Esophagus muscularis mucosa (tissue), 4 donors: ENCODE data around the gene SBNO2. TPM values are rescaled to one million over a fixed set of nuclear protein-coding genes. Genes with fewer than 3 reads are reported as not detected.

Experiments
- DNase-seq: peaks from one replicate; pipeline ENCODE4 v3.0.0-alpha.2; 2017; ENCODE audit errors: extremely low spot score
- H3K27ac ChIP-seq, 4 donors: fragments of 200-600 bp; sonication (generic); replicated peaks in 1 of 4; 1 replicate in 3 of 4; 2 replicates in 1 of 4; pipeline ENCODE4 v1.5.1; 2016 to 2019; ENCODE audit warnings: mild to moderate bottlenecking in 1 of 4
- H3K27me3 ChIP-seq, 4 donors: fragments of 200-600 bp; sonication (generic); one replicate each; pipeline versions ENCODE4 v1.5.1 to v1.6.0; 2016 to 2019
- H3K36me3 ChIP-seq, 4 donors: fragments of 200-600 bp; sonication (generic); one replicate each; pipeline ENCODE4 v1.5.1; 2016 to 2019
- H3K4me1 ChIP-seq, 4 donors: fragments of 200-600 bp; sonication (generic); one replicate each; pipeline ENCODE4 v1.5.1; 2016 to 2019
- H3K4me3 ChIP-seq, 4 donors: fragments of 200-600 bp; sonication (generic); 1 replicate in 2 of 4; 2 replicates in 2 of 4; pipeline ENCODE4 v1.5.1; 2016 to 2019; ENCODE audit warnings: mild to moderate bottlenecking in 4 of 4, moderate library complexity in 1 of 4
- H3K9me3 ChIP-seq, 4 donors: fragments of 200-600 bp; sonication (generic); 1 replicate in 3 of 4; 2 replicates in 1 of 4; pipeline ENCODE4 v1.5.1; 2016 to 2019
- EP300 ChIP-seq: sonication (generic); formaldehyde crosslinking; IDR thresholded peaks from one replicate; pipeline ENCODE4 v1.6.1; 2017; ENCODE audit warnings: antibody characterized with exemption
- POLR2A ChIP-seq: fragments of 450-650 bp; IDR thresholded peaks from one replicate; pipeline ENCODE4 v1.6.1; 2017; ENCODE audit warnings: antibody characterized with exemption, moderate library complexity, mild to moderate bottlenecking, low read depth
- POLR2AphosphoS5 ChIP-seq, 2 donors: sonication (generic); formaldehyde crosslinking; IDR thresholded peaks; one replicate each; pipeline ENCODE4 v1.6.1; 2017; ENCODE audit warnings: antibody characterized with exemption in 2 of 2
- WGBS: methylation state at CpG from one replicate; pipeline ENCODE4 v1.1.5; 2018; 5-methylcytosine and 5-hydroxymethylcytosine counted together
- intact Hi-C: fragments of 100-400 bp; cut with DNase I; formaldehyde crosslinking; loops from one replicate; pipeline ENCODE4 v1.15.1; 2023
- total RNA-seq, 4 donors: library from RNA; depleted of rRNA; stranded (reverse); fragments of >200 nt; gene quantifications; one replicate each; pipeline versions ENCODE4 v1.1.0 to v1.2.1, GENCODE V29; 2016
- TF ChIP-seq, protein P1 (sequence below), 3 experiments: fragments of 200-600 bp in 2 of 3; fragments of 450-650 bp in 1 of 3; sonication (generic) in 2 of 3; IDR thresholded peaks; one replicate each; pipeline ENCODE4 v1.5.1; 2017 to 2019; ENCODE audit warnings: antibody characterized with exemption in 3 of 3, mild to moderate bottlenecking in 2 of 3, moderate library complexity in 1 of 3

SBNO2 gene
- total RNA-seq, 4 donors from 2014 or later, result 16.2 to 141 (median 30.5) TPM

DNA sequence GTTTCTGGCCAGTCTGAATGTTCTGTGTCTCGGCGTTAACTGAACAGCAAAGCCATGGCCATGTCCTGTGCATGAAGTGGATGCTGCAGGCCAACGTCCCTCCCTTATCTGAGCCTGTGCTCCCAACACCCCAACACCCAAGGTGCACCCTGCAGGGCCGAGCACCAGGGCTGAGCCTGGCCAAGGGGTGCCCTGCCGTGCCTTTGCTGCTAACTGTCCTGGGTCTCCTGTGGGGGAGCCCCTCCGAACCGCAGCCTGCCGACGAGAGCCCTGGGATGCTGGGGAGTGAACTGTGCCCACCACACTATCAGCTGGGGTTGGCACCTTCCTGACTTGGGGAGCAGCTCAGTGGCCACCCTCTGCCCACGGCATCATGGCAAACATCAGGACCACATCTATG, 52.7 kb downstream of the SBNO2 start:
- intact Hi-C loops, result no loop called here
- H3K36me3 ChIP-seq, result peaks cover 68 to 100% (median 98%) of the 10 kb centered on the region in 4 donors
- no CpG with 5 or more reads among the region's 10 CpGs for WGBS
- H3K27ac ChIP-seq, result no peak overlapping the region
- peaks cover 0 to 26% (median 22%) of the 10 kb centered on the region in 4 donors for H3K4me1 ChIP-seq
- no peak for DNase-seq
- no peaks in the 10 kb centered on the region for H3K27me3 ChIP-seq
- H3K4me3 ChIP-seq, result no peak overlapping the region
- no peaks in the 10 kb centered on the region for H3K9me3 ChIP-seq
- no peak for TF ChIP-seq EP300
- TF ChIP-seq, protein P1, sequence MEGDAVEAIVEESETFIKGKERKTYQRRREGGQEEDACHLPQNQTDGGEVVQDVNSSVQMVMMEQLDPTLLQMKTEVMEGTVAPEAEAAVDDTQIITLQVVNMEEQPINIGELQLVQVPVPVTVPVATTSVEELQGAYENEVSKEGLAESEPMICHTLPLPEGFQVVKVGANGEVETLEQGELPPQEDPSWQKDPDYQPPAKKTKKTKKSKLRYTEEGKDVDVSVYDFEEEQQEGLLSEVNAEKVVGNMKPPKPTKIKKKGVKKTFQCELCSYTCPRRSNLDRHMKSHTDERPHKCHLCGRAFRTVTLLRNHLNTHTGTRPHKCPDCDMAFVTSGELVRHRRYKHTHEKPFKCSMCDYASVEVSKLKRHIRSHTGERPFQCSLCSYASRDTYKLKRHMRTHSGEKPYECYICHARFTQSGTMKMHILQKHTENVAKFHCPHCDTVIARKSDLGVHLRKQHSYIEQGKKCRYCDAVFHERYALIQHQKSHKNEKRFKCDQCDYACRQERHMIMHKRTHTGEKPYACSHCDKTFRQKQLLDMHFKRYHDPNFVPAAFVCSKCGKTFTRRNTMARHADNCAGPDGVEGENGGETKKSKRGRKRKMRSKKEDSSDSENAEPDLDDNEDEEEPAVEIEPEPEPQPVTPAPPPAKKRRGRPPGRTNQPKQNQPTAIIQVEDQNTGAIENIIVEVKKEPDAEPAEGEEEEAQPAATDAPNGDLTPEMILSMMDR (IDR thresholded peaks at IDR 0.05), result no peak
- no peak for TF ChIP-seq POLR2AphosphoS5 (IDR thresholded peaks at IDR 0.05)
- TF ChIP-seq POLR2A, result no peak

DNA sequence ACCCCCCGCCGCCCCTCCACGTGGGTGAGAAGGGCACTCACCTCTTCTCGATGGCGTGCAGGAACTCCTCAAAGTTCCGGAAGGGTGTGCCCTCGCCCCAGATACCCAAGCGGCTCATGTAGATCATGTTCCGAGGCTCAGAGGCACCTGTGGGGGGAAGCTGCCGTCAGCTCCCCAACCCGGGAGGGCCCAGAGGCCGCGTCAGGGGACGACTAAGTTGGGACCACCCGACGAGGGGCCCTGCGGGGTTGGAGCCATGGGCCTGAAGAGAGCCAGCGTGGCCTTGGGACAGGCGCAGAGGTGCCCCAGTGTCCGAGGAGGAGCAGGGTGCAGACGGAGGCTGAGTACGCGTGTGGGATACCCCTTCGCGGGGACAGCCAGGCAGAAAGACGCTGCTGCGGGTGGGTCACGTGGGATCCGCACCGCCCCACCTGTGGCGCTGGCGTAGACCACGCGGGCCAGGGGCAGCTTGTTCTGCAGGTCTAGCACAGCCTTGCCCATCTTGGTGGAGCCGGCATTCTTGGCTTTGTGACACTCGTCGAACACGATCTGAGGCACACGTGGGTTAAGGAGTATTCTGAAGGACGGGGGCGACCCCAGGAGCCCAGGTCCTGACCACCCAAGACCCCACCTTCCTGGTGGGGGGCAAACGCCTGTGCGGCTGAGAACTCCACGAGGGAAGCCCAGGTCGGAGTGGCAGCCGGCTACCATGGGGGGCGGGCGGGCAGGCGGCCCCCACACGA, 54.4 kb downstream of the SBNO2 start:
- no peak overlapping the region for H3K27ac ChIP-seq
- TF ChIP-seq EP300 (no peak), POLR2AphosphoS5 (IDR thresholded peaks at IDR 0.05) (no peak), POLR2A (no peak)
- TF ChIP-seq, protein P1 (IDR thresholded peaks at IDR 0.05), result no peak
- no peak for DNase-seq
- 91% methylated on average over 48 of the region's 50 CpGs for WGBS
- no peaks in the 10 kb centered on the region for H3K9me3 ChIP-seq
- H3K4me3 ChIP-seq, result no peak overlapping the region
- peaks cover 74 to 100% (median 100%) of the 10 kb centered on the region in 4 donors for H3K36me3 ChIP-seq
- H3K4me1 ChIP-seq, result peaks cover 0 to 18% (median 18%) of the 10 kb centered on the region in 4 donors
- intact Hi-C loops, result no loop called here
- H3K27me3 ChIP-seq, result no peaks in the 10 kb centered on the region

DNA sequence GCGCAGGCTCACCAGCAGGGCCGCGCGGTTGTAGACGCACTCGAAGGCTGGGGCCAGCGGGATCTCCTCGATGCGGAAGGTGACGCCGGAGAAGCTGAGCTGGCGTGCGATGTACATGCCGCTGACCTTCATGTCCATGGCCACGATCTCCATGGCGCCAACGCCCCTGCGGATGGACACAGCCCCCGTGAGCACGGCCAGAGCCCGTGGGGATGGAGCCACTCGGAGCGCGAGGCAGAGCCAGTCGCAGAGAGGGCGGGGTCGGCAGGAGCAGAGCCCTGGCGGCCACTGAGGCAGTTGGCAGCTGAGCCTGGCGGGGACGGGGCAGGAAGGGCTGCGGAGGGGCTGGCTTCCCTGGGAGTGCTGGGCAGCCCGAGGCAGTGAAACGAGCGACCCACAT, 55.1 kb downstream of the SBNO2 start:
- peaks cover 76 to 100% (median 100%) of the 10 kb centered on the region in 4 donors for H3K36me3 ChIP-seq
- WGBS, result 95% methylated on average over 27 of the region's 34 CpGs

DNA sequence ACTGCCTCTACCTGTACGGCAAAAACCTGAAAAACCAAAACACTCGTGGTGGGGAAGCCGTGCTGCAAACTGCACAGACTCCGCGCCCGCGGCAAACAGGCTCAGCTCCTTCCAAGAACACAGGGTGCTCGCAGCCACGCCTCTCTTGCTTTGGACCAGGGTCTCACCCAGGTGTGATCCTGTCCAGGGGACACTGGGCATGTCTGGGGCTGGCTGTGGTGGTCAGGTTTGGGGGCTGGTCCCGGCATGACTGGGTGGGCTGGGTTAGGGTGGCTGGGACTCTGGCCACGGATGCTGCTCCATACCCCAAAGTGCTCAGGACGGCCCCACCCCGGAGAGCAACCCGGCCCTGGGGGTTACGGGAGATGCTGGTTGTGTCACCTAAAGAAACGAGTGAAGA, 56.4 kb downstream of the SBNO2 start:
- intact Hi-C loops, result no loop called here
- H3K9me3 ChIP-seq, result no peaks in the 10 kb centered on the region
- H3K36me3 ChIP-seq, result peaks cover 66 to 97% (median 93%) of the 10 kb centered on the region in 4 donors
- no peak for TF ChIP-seq POLR2AphosphoS5 (IDR thresholded peaks at IDR 0.05)
- WGBS, result 94% methylated on average over 16 of the region's 16 CpGs
- no peak overlapping the region for H3K4me3 ChIP-seq
- H3K4me1 ChIP-seq, result peaks cover 14 to 20% (median 18%) of the 10 kb centered on the region in 4 donors
- no peak overlapping the region for H3K27ac ChIP-seq
- no peaks in the 10 kb centered on the region for H3K27me3 ChIP-seq
- DNase-seq, result no peak

More for the DNA sequence above, 55.1 kb downstream of the SBNO2 start:
- no peak for DNase-seq
- no peaks in the 10 kb centered on the region for H3K9me3 ChIP-seq
- no peaks in the 10 kb centered on the region for H3K27me3 ChIP-seq
- TF ChIP-seq POLR2AphosphoS5 (IDR thresholded peaks at IDR 0.05), result no peak
- TF ChIP-seq, protein P1 (IDR thresholded peaks at IDR 0.05), result no peak
- no peak for TF ChIP-seq POLR2A
- TF ChIP-seq EP300, result no peak
- H3K4me3 ChIP-seq, result no peak overlapping the region
- intact Hi-C loops, result no loop called here
- no peak overlapping the region for H3K27ac ChIP-seq
- H3K4me1 ChIP-seq, result peaks cover under 1 to 18% (median 17%) of the 10 kb centered on the region in 4 donors

DNA sequence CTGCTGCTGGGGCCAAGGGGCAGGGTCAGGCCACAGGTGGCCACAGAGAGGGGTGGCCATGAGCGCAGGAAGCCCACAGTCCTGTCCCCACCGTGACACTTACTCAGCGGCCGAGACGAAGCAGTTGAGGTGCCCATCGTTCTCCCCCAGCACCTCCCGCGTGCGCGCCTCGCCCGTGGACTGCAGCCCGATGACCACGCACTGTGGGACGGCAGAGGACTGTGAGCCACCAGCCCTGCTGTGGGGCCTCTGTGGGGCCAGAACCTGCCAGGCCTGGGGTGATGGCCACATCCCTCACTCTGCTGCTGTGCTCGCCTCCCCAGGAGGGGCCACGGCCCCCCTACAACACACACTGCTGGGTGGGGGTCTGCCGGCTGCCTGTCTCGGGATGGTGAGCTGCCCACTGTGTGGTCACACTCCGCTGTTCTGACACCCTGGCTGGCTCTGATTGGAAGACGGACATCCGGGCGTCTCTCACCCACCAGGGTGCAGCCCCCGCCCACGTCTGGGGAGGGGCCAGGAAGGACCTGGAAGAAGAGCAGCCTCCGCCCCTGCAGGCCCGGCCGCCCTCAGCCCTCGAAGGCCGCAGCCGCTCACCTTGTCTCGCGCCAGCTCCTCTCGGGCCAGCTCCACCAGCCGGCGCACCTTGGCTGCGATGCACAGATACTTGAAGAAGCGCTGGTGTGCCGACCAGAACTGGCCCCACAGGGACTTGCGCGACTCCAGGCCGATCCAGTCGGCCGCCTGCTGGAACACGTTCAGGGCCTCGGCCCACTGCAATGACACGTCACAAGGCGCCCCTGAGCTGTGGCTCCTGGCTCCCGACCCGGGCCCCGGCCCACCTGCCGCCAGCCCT, 57.1 kb downstream of the SBNO2 start:
- 90% methylated on average over 37 of the region's 52 CpGs for WGBS
- no peaks in the 10 kb centered on the region for H3K27me3 ChIP-seq
- no peak for DNase-seq
- H3K4me1 ChIP-seq, result peaks cover 20 to 27% (median 25%) of the 10 kb centered on the region in 4 donors
- intact Hi-C loops, result no loop called here
- no peaks in the 10 kb centered on the region for H3K9me3 ChIP-seq
- no peak overlapping the region for H3K27ac ChIP-seq
- TF ChIP-seq, protein P1 (IDR thresholded peaks at IDR 0.05), result no peak
- no peak for TF ChIP-seq POLR2AphosphoS5 (IDR thresholded peaks at IDR 0.05)
- TF ChIP-seq EP300, result no peak
- TF ChIP-seq POLR2A, result no peak
- peaks cover 61 to 97% (median 93%) of the 10 kb centered on the region in 4 donors for H3K36me3 ChIP-seq
- H3K4me3 ChIP-seq, result no peak overlapping the region
